Smooth muscle cell of the umbilical artery (primary cell): ENCODE data around the gene KRTAP24-1. TPM values are rescaled to one million over a fixed set of nuclear protein-coding genes. Genes with fewer than 3 reads are reported as not detected.

Experiments used
- total RNA-seq: library from RNA; depleted of rRNA; stranded (reverse); fragments of >200 nt; gene quantifications from 2 replicates; pipeline ENCODE4 v1.2.3, GENCODE V29; 2014

Gene KRTAP24-1, protein sequence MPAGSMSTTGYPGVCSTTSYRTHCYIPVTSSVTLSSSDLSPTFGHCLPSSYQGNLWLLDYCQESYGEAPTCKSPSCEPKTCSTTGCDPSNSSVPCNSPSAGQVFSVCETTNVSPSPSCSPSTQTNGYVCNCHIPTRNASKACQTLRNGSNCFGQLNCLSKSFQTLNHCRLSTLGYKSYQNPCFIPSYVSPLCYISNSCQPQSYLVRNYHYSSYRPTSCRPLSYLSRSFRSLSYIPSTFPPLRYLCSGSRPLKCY
- not detected in 2 replicates for total RNA-seq

DNA sequence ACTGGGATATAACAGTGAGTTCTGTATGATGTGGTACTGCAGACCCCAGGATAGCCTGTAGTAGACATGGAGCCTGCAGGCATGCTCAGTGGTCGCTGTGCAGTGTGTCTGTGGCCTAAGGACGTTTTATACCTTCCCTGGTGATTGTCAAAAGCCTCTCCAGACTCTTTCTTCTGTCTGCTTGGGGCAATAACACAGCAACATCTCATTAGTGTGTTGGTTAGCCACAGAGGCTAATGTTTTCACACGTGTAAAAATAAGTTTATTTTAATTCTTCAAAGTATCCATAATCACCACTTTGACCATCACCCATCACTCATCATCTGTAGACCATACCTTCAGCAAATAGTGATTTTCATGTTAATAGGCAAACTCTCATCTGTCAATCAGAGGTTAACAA is at the start of gene KRTAP24-1:
TSS of gene KRTAP24-1 (minus strand) at position 101 of the 400 bp plus-strand sequence. CDS start at position 83, 18 bp downstream.

DNA sequence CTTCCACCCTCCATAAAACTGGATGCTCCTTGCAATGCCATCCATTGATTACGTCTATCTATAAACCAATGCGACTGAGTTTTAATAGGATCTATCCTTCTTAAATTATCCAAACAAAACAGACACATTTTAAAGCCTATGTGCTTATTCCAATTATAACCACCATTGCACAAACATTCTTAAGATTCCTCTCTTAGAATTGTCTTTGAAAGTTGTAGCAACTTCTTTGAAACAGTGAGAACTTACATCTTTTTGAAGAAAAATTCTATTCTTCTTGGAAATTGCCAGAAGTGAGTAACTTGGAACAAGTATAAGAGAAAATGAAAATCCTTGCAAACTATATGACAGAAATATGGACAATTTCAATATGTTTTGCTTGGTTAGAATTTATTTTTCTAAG is 37.5 kb upstream of the KRTAP24-1 start, which contains the start of gene KRTAP26-1:
TSS of gene KRTAP26-1 (minus strand) at position 101 of the 400 bp plus-strand sequence. CDS start 280 bp downstream, outside the sequence.

DNA sequence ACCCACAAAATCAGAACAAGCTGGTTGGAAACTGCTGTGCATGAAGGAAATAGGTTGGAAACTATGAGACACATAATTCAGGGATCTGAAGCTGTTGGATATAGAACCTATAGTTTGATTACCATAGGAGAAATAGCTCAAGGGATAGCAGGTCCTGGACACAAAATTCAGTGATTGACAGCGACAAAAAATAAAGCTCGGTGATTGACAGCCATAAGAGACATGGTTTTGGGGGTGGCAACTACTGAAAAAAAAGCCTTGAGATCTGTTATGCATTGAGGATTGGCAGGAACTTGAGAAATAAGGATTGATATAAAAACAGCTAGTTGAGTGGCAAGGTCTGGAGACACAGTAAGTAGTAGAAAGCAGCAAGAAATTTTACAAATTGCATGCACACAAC is 6.5 kb upstream of the KRTAP24-1 start, which contains the start of gene KRTAP25-1:
TSS of gene KRTAP25-1 (minus strand) at position 300 of the 400 bp plus-strand sequence. CDS start at position 276, 24 bp downstream.

Other genes with a start within 250 kb of the KRTAP24-1 start
- not detected in 2 replicates for gene CLDN17, start 116.1 kb downstream of the KRTAP24-1 start, total RNA-seq
- not detected in 2 replicates for gene CLDN8, start 66.9 kb downstream of the KRTAP24-1 start, total RNA-seq
- not detected in 2 replicates for gene KRTAP25-1, start 6.6 kb upstream of the KRTAP24-1 start, total RNA-seq
- gene KRTAP26-1, start 37.4 kb upstream of the KRTAP24-1 start, total RNA-seq: not detected in 2 replicates
- not detected in 2 replicates for gene KRTAP27-1, start 54.7 kb upstream of the KRTAP24-1 start, total RNA-seq
- not detected in 2 replicates for gene KRTAP23-1, start 65.7 kb upstream of the KRTAP24-1 start, total RNA-seq
- gene KRTAP13-2, start 89.3 kb upstream of the KRTAP24-1 start, total RNA-seq: not detected in 2 replicates
- not detected in 2 replicates for gene KRTAP13-1, start 113.1 kb upstream of the KRTAP24-1 start, total RNA-seq
- gene KRTAP13-3, start 143.0 kb upstream of the KRTAP24-1 start, total RNA-seq: not detected in 2 replicates
- gene KRTAP13-4, start 147.3 kb upstream of the KRTAP24-1 start, total RNA-seq: not detected in 2 replicates
- gene KRTAP15-1, start 157.3 kb upstream of the KRTAP24-1 start, total RNA-seq: not detected in 2 replicates
- not detected in 2 replicates for gene KRTAP19-1, start 197.4 kb upstream of the KRTAP24-1 start, total RNA-seq
- not detected in 2 replicates for gene KRTAP19-2, start 204.5 kb upstream of the KRTAP24-1 start, total RNA-seq
- gene KRTAP19-3, start 209.1 kb upstream of the KRTAP24-1 start, total RNA-seq: not detected in 2 replicates
- gene KRTAP19-4, start 214.2 kb upstream of the KRTAP24-1 start, total RNA-seq: not detected in 2 replicates
- not detected in 2 replicates for gene KRTAP19-5, start 219.2 kb upstream of the KRTAP24-1 start, total RNA-seq